SK-N-SH treated with all-trans-retinoic acid at 6 μM for 48 hours (cell line): Measurements from ENCODE around the gene TNFAIP1.

Experiments used
- ARNTL ChIP-seq: fragments of 450-650 bp; formaldehyde crosslinking; IDR thresholded peaks from 2 replicates; pipeline ENCODE4 v1.5.0; 2020; ENCODE audit warnings: low read depth, mild to moderate bottlenecking, moderate library complexity, borderline replicate concordance
- CREB5 ChIP-seq: fragments of 250-450 bp; sonication (Bioruptor Pico); IDR thresholded peaks from 2 replicates; pipeline ENCODE4 v1.5.1; 2020; ENCODE audit warnings: low read depth, mild to moderate bottlenecking, moderate library complexity
- CSRNP3 ChIP-seq: fragments of 250-450 bp; sonication (Bioruptor Pico); IDR thresholded peaks from 2 replicates; pipeline ENCODE4 v1.5.1; 2021; ENCODE audit warnings: mild to moderate bottlenecking, moderate library complexity
- ESRRG ChIP-seq: fragments of 250-450 bp; sonication (Bioruptor Pico); IDR thresholded peaks from 2 replicates; pipeline ENCODE4 v1.6.1; 2021; ENCODE audit warnings: mild to moderate bottlenecking
- GLIS3 ChIP-seq: fragments of 250-450 bp; sonication (Bioruptor Pico); IDR thresholded peaks from 2 replicates; pipeline ENCODE4 v1.5.0; 2020; ENCODE audit warnings: mild to moderate bottlenecking, moderate library complexity
- ISL1 ChIP-seq: fragments of 250-450 bp; sonication (Bioruptor Pico); IDR thresholded peaks from 2 replicates; pipeline ENCODE4 v2.1.2; 2022; ENCODE audit warnings: mild to moderate bottlenecking, moderate library complexity
- OSR1 ChIP-seq: fragments of 250-450 bp; sonication (Bioruptor Pico); IDR thresholded peaks from 2 replicates; pipeline ENCODE4 v1.8.0; 2022; ENCODE audit warnings: moderate library complexity, mild to moderate bottlenecking, inconsistent platforms
- PATZ1 ChIP-seq: fragments of 250-450 bp; sonication (Bioruptor Pico); IDR thresholded peaks from 2 replicates; pipeline ENCODE4 v1.8.0; 2020; ENCODE audit warnings: mild to moderate bottlenecking, moderate library complexity, borderline replicate concordance
- PPARA ChIP-seq: fragments of 250-450 bp; sonication (Bioruptor Pico); IDR thresholded peaks from 2 replicates; pipeline ENCODE4 v1.5.0; 2020; ENCODE audit warnings: mild to moderate bottlenecking, borderline replicate concordance
- RARB ChIP-seq: fragments of 250-450 bp; sonication (Bioruptor Pico); IDR thresholded peaks from 2 replicates; pipeline ENCODE4 v1.8.0; 2021; ENCODE audit warnings: mild to moderate bottlenecking, moderate library complexity
- TCF4 ChIP-seq: fragments of 250-450 bp; sonication (Bioruptor Pico); IDR thresholded peaks from 2 replicates; pipeline ENCODE4 v1.8.0; 2021; ENCODE audit warnings: mild to moderate bottlenecking, moderate library complexity, borderline replicate concordance
- ZC3H10 ChIP-seq: fragments of 250-450 bp; sonication (Bioruptor Pico); IDR thresholded peaks from 2 replicates; pipeline ENCODE4 v1.5.1; 2021; ENCODE audit warnings: mild to moderate bottlenecking, moderate library complexity
- ZFP3 ChIP-seq: fragments of 250-450 bp; sonication (Bioruptor Pico); IDR thresholded peaks from 2 replicates; pipeline ENCODE4 v1.5.0; 2020; ENCODE audit warnings: mild to moderate bottlenecking, moderate library complexity

- TF ChIP-seq TCF4 (no peak), ESRRG (no peak), PPARA (CRISPR knock-in tag) (no peak), ZFP3 (CRISPR knock-in tag) (no peak), ZC3H10 (CRISPR knock-in tag) (no peak), PATZ1 (no peak), OSR1 (CRISPR knock-in tag) (no peak), CSRNP3 (CRISPR knock-in tag) (no peak), GLIS3 (CRISPR knock-in tag) (no peak), RARB (CRISPR knock-in tag) (no peak), CREB5 (CRISPR knock-in tag) (no peak), ISL1 (CRISPR knock-in tag) (no peak), ARNTL (CRISPR knock-in tag) (no peak)
These were observed 21.7 kb downstream of the TNFAIP1 start, which contains the start of gene POLDIP2 for GRCh38 chr17:28357061-28357900.
